ENCODE data around the gene PKN3. TPM values are rescaled to one million over a fixed set of nuclear protein-coding genes. Genes with fewer than 3 reads are reported as not detected.

Gene PKN3
- total and polyA plus RNA-seq, 2 donors from 2014 or later = 3.9 to 14.7 TPM

DNA sequence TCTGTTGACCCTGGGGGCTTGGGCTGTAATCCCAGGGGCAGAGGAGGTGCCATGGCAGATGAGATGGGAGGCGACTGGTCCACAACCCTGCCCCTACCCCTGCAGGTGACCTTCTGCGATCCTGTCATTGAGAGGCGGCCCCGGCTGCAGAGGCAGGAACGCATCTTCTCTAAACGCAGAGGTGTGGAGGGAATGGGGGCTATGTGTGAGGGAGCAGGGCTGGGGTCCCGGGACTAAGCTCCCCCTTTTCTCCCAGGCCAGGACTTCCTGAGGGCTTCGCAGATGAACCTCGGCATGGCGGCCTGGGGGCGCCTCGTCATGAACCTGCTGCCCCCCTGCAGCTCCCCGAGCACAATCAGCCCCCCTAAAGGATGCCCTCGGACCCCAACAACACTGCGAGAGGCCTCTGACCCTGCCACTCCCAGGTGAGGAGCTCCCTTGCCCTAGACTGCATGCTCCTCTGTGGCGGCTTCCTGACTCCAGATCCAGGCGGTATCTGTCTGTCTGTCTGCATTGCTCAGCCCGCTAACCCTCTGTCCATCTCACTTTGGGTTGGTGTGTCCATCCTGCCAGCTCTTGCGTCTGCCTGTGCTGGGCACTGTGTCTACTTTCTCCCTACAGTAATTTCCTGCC, 11.8 kb downstream of the PKN3 start:
- Histone ChIP-seq H3K9ac (ENCODE audit: low read length in 3 of 3) (no peak overlapping the region), H3K36me3 (ENCODE audit: control insufficient read depth in 2 of 3, insufficient read depth in 3 of 3, low read length in 3 of 3) (no peaks in the 10 kb centered on the region), H3K27ac (ENCODE audit: low read depth in 2 of 2, low read length in 2 of 2) (no peak overlapping the region), H3K4me1 (ENCODE audit: control insufficient read depth in 2 of 3, insufficient read depth in 2 of 3, low read depth in 1 of 3, low read length in 3 of 3) (no peaks in the 10 kb centered on the region), H3K4me3 (ENCODE audit: low read length in 3 of 3) (no peak overlapping the region), H3K27me3 (ENCODE audit: control insufficient read depth, insufficient read depth, low read length) (no peaks in the 10 kb centered on the region), H3K9me3 (ENCODE audit: control insufficient read depth in 2 of 3, insufficient read depth in 1 of 3, low read length in 3 of 3) (no peaks in the 10 kb centered on the region)
- intact Hi-C loops (cut with DNase I) = no loop called here
- TF ChIP-seq, protein P1, sequence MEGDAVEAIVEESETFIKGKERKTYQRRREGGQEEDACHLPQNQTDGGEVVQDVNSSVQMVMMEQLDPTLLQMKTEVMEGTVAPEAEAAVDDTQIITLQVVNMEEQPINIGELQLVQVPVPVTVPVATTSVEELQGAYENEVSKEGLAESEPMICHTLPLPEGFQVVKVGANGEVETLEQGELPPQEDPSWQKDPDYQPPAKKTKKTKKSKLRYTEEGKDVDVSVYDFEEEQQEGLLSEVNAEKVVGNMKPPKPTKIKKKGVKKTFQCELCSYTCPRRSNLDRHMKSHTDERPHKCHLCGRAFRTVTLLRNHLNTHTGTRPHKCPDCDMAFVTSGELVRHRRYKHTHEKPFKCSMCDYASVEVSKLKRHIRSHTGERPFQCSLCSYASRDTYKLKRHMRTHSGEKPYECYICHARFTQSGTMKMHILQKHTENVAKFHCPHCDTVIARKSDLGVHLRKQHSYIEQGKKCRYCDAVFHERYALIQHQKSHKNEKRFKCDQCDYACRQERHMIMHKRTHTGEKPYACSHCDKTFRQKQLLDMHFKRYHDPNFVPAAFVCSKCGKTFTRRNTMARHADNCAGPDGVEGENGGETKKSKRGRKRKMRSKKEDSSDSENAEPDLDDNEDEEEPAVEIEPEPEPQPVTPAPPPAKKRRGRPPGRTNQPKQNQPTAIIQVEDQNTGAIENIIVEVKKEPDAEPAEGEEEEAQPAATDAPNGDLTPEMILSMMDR (IDR thresholded peaks at IDR 0.05; ENCODE audit: borderline replicate concordance, extremely low read depth, insufficient read depth) = no peak
- DNase-seq (peak in 2 of 5 donors; percentile 22 to 47), FAIRE-seq (no peak)

DNA sequence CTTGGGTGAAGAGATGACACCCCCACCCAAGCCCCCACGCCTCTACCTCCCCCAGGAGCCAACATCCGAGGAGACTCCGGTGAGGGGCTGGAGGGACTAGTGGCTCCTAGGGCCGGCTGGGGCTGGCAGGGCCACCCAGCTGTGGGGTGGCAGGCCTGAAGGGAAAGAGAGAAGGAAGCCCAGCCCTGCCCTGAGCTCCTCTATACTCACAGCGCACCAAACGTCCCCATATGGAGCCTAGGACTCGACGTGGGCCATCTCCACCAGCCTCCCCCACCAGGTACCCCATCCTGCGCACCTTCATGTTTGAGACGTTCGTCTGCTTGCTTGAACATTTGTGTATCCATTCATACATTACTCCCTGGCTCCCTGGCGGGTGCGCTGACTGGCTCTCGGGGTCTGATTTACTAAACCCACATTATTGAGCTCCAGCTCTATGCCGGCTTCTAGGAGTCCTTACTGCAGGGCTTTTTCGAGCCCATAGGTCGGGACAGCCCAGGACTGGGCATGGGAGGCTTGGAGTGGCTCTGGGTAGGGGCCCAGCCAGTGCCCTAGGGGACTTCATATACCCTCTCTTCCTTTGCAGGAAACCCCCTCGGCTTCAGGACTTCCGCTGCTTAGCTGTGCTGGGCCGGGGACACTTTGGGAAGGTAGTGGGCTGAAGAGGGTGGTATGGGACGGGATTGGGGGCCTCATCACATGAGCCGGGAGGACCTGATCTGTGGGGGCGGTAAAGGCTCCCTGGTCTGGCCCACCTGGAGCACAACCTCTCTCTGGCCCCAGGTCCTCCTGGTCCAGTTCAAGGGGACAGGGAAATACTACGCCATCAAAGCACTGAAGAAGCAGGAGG, 12.5 kb downstream of the PKN3 start:
- H3K27me3 ChIP-seq (ENCODE audit: control insufficient read depth, insufficient read depth, low read length) = no peaks in the 10 kb centered on the region
- DNase-seq = peak in 2 of 5 donors; percentile 16 to 46
- H3K9ac ChIP-seq (ENCODE audit: low read length in 3 of 3) = no peak overlapping the region
- no peak overlapping the region for H3K27ac ChIP-seq (ENCODE audit: low read depth in 2 of 2, low read length in 2 of 2)
- intact Hi-C loops (cut with DNase I) = no loop called here
- no peak overlapping the region for H3K4me3 ChIP-seq (ENCODE audit: low read length in 3 of 3)
- H3K4me1 ChIP-seq (ENCODE audit: control insufficient read depth in 2 of 3, insufficient read depth in 2 of 3, low read depth in 1 of 3, low read length in 3 of 3) = no peaks in the 10 kb centered on the region
- no peaks in the 10 kb centered on the region for H3K9me3 ChIP-seq (ENCODE audit: control insufficient read depth in 2 of 3, insufficient read depth in 1 of 3, low read length in 3 of 3)
- FAIRE-seq = no peak
- H3K36me3 ChIP-seq (ENCODE audit: control insufficient read depth in 2 of 3, insufficient read depth in 3 of 3, low read length in 3 of 3) = no peaks in the 10 kb centered on the region
- TF ChIP-seq, protein P1 (IDR thresholded peaks at IDR 0.05; ENCODE audit: borderline replicate concordance, extremely low read depth, insufficient read depth) = no peak

DNA sequence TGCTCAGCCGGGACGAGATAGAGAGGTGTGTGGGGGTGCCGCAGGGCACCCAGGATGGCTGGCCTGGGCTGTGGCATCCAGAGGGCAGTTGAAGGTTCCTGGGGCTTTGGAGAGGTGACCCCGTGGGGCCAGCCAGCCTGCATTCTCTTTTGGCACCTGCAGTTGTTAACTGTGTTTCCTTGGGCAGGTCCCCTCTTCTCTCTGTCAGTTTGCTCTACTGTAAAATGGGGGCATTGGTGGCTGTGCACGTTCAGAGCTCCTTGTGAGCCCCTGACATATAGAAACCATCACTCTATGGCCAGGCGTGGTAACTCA, 13.1 kb downstream of the PKN3 start:
- H3K4me3 ChIP-seq (ENCODE audit: low read length in 3 of 3) = no peak overlapping the region
- H3K27me3 ChIP-seq (ENCODE audit: control insufficient read depth, insufficient read depth, low read length) = no peaks in the 10 kb centered on the region
- H3K36me3 ChIP-seq (ENCODE audit: control insufficient read depth in 2 of 3, insufficient read depth in 3 of 3, low read length in 3 of 3) = no peaks in the 10 kb centered on the region
- intact Hi-C loops (cut with DNase I) = no loop called here
- H3K9ac ChIP-seq (ENCODE audit: low read length in 3 of 3) = no peak overlapping the region
- H3K27ac ChIP-seq (ENCODE audit: low read depth in 2 of 2, low read length in 2 of 2) = no peak overlapping the region
- H3K4me1 ChIP-seq (ENCODE audit: control insufficient read depth in 2 of 3, insufficient read depth in 2 of 3, low read depth in 1 of 3, low read length in 3 of 3) = no peaks in the 10 kb centered on the region
- TF ChIP-seq, protein P1 (IDR thresholded peaks at IDR 0.05; ENCODE audit: borderline replicate concordance, extremely low read depth, insufficient read depth) = no peak
- H3K9me3 ChIP-seq (ENCODE audit: control insufficient read depth in 2 of 3, insufficient read depth in 1 of 3, low read length in 3 of 3) = no peaks in the 10 kb centered on the region
- FAIRE-seq (no peak), DNase-seq (peak in 2 of 5 donors; percentile 10 to 49)
